GM12873 (cell line): ENCODE data around the gene NT5C1A.

Experiments
- TF ChIP-seq, protein P1 (sequence below): IDR thresholded peaks from 2 replicates; pipeline ENCODE4 v1.5.1; 2012; ENCODE audit warnings: low read depth, mild to moderate bottlenecking, moderate library complexity, low read length, control low read depth; ENCODE audit not compliant: insufficient read depth; ENCODE audit errors: missing control alignments

NT5C1A gene

DNA sequence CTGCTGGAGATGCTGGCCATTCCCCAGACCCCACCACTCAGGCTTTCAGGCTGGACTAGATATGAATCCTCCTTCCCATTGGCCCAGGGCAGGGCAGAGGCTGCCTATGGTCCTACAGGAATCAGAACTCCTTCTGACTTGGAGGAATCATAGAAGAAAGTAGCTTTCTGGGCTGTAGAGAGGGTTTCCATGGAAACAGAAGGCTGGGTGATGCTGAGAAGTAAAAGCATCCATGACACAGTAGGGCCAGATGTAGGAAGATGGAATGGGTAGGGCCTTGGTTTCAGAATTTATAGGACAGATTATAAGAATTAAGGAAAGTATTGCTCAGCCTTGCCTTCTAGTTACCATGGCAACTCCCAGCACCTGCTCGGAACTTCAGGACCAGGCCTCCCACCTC, 9.0 kb downstream of the NT5C1A start:
- TF ChIP-seq, protein P1, sequence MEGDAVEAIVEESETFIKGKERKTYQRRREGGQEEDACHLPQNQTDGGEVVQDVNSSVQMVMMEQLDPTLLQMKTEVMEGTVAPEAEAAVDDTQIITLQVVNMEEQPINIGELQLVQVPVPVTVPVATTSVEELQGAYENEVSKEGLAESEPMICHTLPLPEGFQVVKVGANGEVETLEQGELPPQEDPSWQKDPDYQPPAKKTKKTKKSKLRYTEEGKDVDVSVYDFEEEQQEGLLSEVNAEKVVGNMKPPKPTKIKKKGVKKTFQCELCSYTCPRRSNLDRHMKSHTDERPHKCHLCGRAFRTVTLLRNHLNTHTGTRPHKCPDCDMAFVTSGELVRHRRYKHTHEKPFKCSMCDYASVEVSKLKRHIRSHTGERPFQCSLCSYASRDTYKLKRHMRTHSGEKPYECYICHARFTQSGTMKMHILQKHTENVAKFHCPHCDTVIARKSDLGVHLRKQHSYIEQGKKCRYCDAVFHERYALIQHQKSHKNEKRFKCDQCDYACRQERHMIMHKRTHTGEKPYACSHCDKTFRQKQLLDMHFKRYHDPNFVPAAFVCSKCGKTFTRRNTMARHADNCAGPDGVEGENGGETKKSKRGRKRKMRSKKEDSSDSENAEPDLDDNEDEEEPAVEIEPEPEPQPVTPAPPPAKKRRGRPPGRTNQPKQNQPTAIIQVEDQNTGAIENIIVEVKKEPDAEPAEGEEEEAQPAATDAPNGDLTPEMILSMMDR: no peak

DNA sequence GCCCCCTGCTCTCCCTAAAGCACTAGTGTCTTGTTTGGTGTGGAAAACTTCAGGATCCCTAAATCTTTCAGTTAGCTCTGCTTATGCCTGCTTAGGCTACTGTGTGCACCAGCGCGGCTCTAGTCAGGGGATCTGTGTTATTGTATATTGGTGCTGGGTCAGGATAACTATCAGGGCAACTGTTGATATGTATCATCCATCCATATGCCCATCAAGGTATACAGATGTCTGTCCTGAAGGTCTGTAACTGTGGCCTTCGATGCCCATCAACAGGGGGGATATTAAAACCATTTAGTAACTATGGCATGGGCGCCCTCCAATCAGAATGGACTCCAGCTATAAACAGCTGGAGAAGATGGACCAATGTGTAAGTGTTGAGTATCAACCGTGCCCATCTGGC, 12.4 kb downstream of the NT5C1A start:
- TF ChIP-seq, protein P1: no peak

DNA sequence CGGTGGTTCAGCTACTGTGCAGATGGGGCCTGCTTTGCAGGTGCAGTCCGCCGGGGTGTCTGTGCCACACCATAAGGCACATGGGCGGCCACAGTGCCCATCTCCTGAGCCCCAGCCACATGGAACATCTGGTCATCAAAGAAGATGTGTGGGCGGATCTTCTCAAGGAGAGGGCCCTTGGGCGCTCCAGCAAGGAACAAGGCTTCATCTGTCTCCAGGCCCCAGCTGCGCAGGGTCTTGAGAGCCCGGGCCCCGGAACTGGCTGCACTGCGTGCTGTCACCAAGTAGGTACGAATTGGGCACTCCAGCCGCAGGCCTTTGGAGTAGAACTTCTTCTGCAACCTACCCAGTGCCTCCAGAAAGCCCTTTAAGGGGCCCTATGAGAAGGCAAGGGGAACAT, 12.8 kb downstream of the NT5C1A start:
- TF ChIP-seq, protein P1: no peak

DNA sequence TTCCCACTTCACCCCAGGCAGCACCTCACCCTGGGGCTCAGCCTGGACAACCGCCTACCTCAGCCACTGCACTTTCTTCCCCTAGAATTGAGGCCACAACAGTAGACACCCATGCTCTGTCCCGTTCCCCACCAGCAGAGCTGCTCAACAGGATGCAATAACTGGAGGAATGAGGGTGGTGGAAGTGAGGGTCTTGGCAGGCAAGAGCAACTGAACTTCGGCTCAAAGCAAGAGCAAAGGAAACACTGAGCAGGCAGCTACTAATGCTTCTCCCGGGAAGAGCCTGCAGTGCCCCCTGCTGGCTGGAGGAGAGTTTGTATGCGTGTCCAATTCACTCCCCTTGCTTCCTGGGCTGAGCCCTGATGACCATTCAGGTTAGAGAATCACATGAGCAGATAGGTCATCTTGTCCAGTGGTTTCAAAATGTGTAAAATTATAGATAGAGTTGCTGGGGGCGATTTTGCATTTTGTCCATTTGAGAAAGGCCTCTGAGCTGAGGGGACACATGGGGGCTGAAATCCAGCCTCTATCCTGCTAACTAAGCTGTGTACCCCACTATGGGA, 13.9 kb downstream of the NT5C1A start:
- TF ChIP-seq, protein P1: peak; percentile 98

DNA sequence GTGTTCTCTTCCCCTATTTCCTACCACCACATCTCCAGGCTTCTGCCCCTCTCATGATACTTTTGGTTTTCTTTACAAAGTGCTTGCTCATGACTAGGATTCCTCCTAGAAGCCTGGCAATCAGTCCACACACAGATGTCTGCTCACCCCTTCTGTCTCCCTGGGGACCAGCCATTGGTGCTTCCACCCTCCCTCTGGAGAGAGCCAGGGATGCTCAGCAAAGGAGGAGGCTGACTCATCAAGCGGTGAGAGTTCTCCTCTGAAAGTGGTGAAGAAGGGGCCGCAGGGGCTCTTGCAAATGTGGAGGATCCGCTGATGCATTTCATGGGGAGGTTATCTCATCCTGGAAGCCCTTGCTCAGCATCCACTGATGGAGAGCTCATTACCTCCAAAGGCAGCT, 14.5 kb downstream of the NT5C1A start:
- TF ChIP-seq, protein P1: no peak

DNA sequence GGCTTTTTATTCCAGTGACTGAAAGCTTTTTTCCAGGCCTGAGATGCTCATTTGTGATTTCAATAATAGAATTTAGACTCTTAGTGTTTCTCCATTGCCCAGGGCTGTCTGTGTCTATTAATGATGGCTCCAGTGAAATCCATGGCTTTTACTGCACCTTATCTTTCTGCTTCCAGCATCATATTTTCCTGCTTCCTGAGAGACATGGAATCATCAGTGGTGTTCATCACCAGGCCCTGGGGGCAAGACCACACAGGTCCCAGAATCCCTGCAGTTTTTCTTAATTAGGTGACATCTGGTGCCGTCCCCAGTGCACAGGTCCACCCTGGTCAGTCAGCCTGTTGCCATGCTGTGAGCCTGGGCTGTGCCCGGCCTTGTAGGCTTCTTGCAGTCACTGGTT, 15.5 kb downstream of the NT5C1A start:
- TF ChIP-seq, protein P1: no peak

DNA sequence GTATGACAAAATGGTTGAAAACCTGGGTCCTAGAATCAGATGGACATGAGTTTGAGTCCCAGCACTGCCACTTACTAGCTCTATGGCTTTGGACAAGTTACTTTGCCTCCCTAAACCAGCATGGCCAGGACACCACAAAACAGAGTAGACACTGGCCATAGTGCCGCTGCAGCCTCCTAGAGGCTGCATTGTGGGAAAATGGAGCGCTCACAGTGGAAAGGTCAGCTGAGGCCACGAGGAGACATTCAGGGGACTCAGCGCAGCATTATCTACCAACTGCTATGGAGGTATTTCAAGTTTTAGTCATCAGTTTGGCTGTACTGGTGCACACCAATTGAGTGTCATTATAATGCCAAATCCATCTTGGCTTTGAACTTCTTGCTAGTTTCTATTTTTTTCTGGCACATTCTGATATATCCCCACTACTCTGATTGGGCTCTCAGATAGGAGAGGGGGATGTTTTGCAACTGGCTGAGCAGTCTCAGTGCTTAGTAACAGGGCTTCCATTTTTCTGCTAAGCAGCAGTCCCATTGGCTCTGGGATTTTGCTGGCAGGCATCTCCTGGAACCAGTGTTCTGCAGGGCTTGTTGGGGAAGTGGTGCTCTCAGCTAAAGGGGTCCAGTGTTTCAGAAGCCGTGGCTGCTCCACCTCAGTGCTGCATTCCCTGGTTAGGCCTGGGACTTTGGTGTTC, 16.2 kb downstream of the NT5C1A start:
- TF ChIP-seq, protein P1: no peak
